ENCODE data around the gene MYLK4. TPM values are rescaled to one million over a fixed set of nuclear protein-coding genes. Genes with fewer than 3 reads are reported as not detected.

MYLK4 gene
- total RNA-seq, 1 donor from 2014 or later: 1.1 TPM

DNA sequence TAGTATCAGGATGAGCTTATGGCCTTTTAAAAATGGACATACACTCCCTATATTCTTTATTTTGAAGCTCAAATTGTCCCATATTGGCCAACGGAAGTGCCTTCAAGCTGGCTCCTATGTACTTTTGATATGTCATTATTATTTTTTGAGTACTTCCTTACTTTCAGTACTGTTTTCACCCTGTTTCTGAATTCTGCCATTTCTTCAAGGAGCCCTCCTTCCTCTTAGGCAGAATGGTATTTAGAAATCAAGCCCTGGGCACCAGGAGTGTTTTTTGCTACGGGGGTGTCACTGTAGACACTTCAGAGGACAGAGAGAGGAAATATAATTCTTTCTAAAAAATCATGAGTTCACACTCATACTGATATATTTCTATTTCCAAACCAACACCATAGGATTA, 5.5 kb upstream of the MYLK4 start:
- H3K4me1 Mint-ChIP-seq (ENCODE audit: low read depth): peaks cover 14% of the 10 kb centered on the region
- peak overlapping the region; percentile 43 for H3K27ac Mint-ChIP-seq (ENCODE audit: unreplicated experiment)
- TF ChIP-seq, protein P1, sequence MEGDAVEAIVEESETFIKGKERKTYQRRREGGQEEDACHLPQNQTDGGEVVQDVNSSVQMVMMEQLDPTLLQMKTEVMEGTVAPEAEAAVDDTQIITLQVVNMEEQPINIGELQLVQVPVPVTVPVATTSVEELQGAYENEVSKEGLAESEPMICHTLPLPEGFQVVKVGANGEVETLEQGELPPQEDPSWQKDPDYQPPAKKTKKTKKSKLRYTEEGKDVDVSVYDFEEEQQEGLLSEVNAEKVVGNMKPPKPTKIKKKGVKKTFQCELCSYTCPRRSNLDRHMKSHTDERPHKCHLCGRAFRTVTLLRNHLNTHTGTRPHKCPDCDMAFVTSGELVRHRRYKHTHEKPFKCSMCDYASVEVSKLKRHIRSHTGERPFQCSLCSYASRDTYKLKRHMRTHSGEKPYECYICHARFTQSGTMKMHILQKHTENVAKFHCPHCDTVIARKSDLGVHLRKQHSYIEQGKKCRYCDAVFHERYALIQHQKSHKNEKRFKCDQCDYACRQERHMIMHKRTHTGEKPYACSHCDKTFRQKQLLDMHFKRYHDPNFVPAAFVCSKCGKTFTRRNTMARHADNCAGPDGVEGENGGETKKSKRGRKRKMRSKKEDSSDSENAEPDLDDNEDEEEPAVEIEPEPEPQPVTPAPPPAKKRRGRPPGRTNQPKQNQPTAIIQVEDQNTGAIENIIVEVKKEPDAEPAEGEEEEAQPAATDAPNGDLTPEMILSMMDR (IDR thresholded peaks at IDR 0.05): no peak
- H3K36me3 Mint-ChIP-seq (ENCODE audit: low read depth): no peaks in the 10 kb centered on the region
- no peaks in the 10 kb centered on the region for H3K9me3 Mint-ChIP-seq (ENCODE audit: low read depth)
- H3K27me3 Mint-ChIP-seq (ENCODE audit: low read depth): no peaks in the 10 kb centered on the region
- H3K4me3 Mint-ChIP-seq (ENCODE audit: unreplicated experiment): no peak overlapping the region
- DNase-seq (ENCODE audit: low spot score): no peak

DNA sequence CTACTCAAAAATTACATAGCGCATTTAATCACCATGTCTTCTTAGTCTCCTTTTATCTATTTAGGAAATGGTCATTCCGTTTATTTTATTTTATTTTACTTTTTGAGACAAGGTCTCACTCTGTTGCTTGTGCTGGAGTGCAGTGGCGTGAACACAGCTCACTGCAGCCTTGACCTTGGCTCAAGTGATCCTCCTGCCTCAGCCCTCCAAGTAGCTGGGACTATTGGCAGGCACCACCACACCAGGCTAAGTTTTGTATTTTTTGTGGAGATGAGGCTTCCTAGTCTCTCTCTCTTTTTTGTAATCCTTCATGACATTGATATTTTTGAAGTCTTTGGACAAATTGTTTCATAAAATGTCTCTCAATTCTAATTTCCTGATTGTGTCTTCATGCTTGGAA, 4.7 kb upstream of the MYLK4 start:
- H3K4me3 Mint-ChIP-seq (ENCODE audit: unreplicated experiment): no peak overlapping the region
- no peaks in the 10 kb centered on the region for H3K9me3 Mint-ChIP-seq (ENCODE audit: low read depth)
- no peaks in the 10 kb centered on the region for H3K36me3 Mint-ChIP-seq (ENCODE audit: low read depth)
- H3K4me1 Mint-ChIP-seq (ENCODE audit: low read depth): peaks cover 14% of the 10 kb centered on the region
- H3K27me3 Mint-ChIP-seq (ENCODE audit: low read depth): no peaks in the 10 kb centered on the region
- TF ChIP-seq, protein P1 (IDR thresholded peaks at IDR 0.05): no peak
- H3K27ac Mint-ChIP-seq (ENCODE audit: unreplicated experiment): no peak overlapping the region
- DNase-seq (ENCODE audit: low spot score): no peak

DNA sequence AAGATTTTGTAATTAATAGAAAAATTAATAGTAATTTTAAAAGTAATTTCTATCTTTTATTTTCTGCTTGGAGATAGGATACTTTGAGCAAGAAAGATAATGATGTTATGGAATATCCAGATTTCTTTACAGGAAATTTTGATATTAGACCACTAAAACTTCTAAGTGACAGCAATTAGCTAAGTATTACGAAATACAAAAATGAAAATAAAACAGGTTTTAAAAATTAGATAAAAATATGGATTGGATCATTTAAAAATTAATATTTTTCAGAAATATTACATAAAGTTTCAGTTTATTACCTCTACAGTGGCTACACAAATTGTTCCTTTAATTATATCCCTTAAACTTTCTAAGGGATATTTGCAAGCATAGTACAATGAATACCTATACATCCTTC, 4.2 kb upstream of the MYLK4 start:
- no peak overlapping the region for H3K27ac Mint-ChIP-seq (ENCODE audit: unreplicated experiment)
- TF ChIP-seq, protein P1 (IDR thresholded peaks at IDR 0.05): no peak
- H3K9me3 Mint-ChIP-seq (ENCODE audit: low read depth): no peaks in the 10 kb centered on the region
- no peak overlapping the region for H3K4me3 Mint-ChIP-seq (ENCODE audit: unreplicated experiment)
- no peaks in the 10 kb centered on the region for H3K36me3 Mint-ChIP-seq (ENCODE audit: low read depth)
- H3K27me3 Mint-ChIP-seq (ENCODE audit: low read depth): no peaks in the 10 kb centered on the region
- no peak for DNase-seq (ENCODE audit: low spot score)
- peaks cover 14% of the 10 kb centered on the region for H3K4me1 Mint-ChIP-seq (ENCODE audit: low read depth)

DNA sequence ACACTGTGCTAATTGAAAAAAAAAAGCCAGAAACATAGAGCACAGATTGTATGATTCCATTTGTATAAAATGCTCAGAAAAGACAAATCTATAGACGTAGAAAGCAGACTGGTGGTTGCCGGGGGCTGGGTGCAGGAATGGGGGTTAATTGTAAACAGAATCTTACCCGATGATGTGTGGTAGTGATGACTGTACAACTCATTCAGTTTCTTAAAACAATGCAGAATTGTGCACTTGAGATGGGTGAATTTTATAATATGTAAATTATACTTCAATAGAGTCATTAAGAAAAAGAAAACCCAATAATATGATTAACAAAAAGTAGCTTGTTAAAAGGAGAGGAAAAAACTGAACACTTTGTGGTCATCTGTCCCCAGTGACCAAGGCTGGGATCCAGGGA, 3.7 kb upstream of the MYLK4 start:
- Mint-ChIP-seq H3K9me3 (ENCODE audit: low read depth) (no peaks in the 10 kb centered on the region), H3K27ac (ENCODE audit: unreplicated experiment) (no peak overlapping the region), H3K4me1 (ENCODE audit: low read depth) (peaks cover 17% of the 10 kb centered on the region), H3K4me3 (ENCODE audit: unreplicated experiment) (no peak overlapping the region), H3K27me3 (ENCODE audit: low read depth) (no peaks in the 10 kb centered on the region), H3K36me3 (ENCODE audit: low read depth) (no peaks in the 10 kb centered on the region)
- no peak for DNase-seq (ENCODE audit: low spot score)
- TF ChIP-seq, protein P1 (IDR thresholded peaks at IDR 0.05): no peak

DNA sequence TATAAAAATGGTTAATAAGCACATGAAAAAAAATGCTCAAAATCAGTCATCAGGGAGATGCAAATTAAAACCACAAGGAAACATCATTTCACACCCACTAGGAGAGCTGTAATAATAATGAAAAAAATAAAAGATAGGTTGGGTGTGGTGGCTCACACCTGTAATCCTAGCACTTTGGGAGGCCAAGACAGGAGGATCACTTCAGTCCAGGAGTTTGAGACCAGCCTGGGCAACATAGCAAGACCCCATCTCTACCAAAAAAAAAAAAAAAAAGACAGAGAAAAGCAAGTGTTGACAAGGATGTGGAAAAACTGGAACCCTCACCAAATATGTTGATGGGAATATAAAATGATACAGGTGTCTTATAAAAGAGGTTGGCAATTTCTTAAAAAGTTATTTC, 3.0 kb upstream of the MYLK4 start:
- H3K4me3 Mint-ChIP-seq (ENCODE audit: unreplicated experiment): no peak overlapping the region
- no peaks in the 10 kb centered on the region for H3K36me3 Mint-ChIP-seq (ENCODE audit: low read depth)
- peaks cover 17% of the 10 kb centered on the region for H3K4me1 Mint-ChIP-seq (ENCODE audit: low read depth)
- DNase-seq (ENCODE audit: low spot score): no peak
- no peaks in the 10 kb centered on the region for H3K27me3 Mint-ChIP-seq (ENCODE audit: low read depth)
- no peak overlapping the region for H3K27ac Mint-ChIP-seq (ENCODE audit: unreplicated experiment)
- no peaks in the 10 kb centered on the region for H3K9me3 Mint-ChIP-seq (ENCODE audit: low read depth)
- TF ChIP-seq, protein P1 (IDR thresholded peaks at IDR 0.05): no peak

Measured in chondrocyte (in vitro differentiated cells).